TTC549 (cell line): ENCODE measurements around the gene TMEM273.

Source experiments
- FAIRE-seq: peaks from 2 replicates; lab custom pipeline; 2012; peaks lifted over from hg19 to GRCh38; lab: Jason Lieb, UNC

Gene TMEM273

GRCh38 chr10:49175587-49176309, 12.4 kb downstream of the TMEM273 start:
- no peak for FAIRE-seq

GRCh38 chr10:49174926-49175500, 13.2 kb downstream of the TMEM273 start:
- FAIRE-seq = no peak

GRCh38 chr10:49174261-49174925, 13.8 kb downstream of the TMEM273 start:
- no peak for FAIRE-seq

GRCh38 chr10:49173853-49174252, 14.3 kb downstream of the TMEM273 start:
- FAIRE-seq = no peak

- no peak for FAIRE-seq
Observed at GRCh38 chr10:49173201-49173772, 14.9 kb downstream of the TMEM273 start.

- no peak for FAIRE-seq
Observed at GRCh38 chr10:49172777-49173132, 15.4 kb downstream of the TMEM273 start.

GRCh38 chr10:49172061-49172776, 16.0 kb downstream of the TMEM273 start:
- FAIRE-seq = no peak

GRCh38 chr10:49171326-49172060, 16.7 kb downstream of the TMEM273 start:
- no peak for FAIRE-seq

- FAIRE-seq = no peak
Observed at GRCh38 chr10:49170632-49171325, 17.4 kb downstream of the TMEM273 start.

GRCh38 chr10:49169776-49170175, 18.4 kb downstream of the TMEM273 start:
- FAIRE-seq = no peak

- no peak for FAIRE-seq
Observed at GRCh38 chr10:49168831-49169500, 19.2 kb downstream of the TMEM273 start.

GRCh38 chr10:49168171-49168540, 20.0 kb downstream of the TMEM273 start:
- FAIRE-seq = no peak

GRCh38 chr10:49167425-49168170, 20.6 kb downstream of the TMEM273 start:
- FAIRE-seq = no peak

GRCh38 chr10:49166484-49167400, 21.4 kb downstream of the TMEM273 start:
- no peak for FAIRE-seq

GRCh38 chr10:49165821-49166483, 22.2 kb downstream of the TMEM273 start:
- no peak for FAIRE-seq

GRCh38 chr10:49165259-49165658, 22.9 kb downstream of the TMEM273 start:
- FAIRE-seq = no peak

- FAIRE-seq = no peak
Observed at GRCh38 chr10:49164559-49165188, 23.5 kb downstream of the TMEM273 start.

- no peak for FAIRE-seq
Observed at GRCh38 chr10:49163741-49164140, 24.4 kb downstream of the TMEM273 start.
